Karpas-422 (cell line): ENCODE data around the gene STK11IP. TPM values are rescaled to one million over a fixed set of nuclear protein-coding genes. Genes with fewer than 3 reads are reported as not detected.
A peak's percentile ranks its signal among the peaks of the same experiment; 100 is the strongest.

ENCODE experiments used
- DNase-seq: peaks from one replicate; pipeline ENCODE4 v3.0.0-alpha.2; 2015
- H2AFZ ChIP-seq: fragments of 200-600 bp; sonication (generic); 2 replicates; pipeline ENCODE4 v1.6.1; 2014; ENCODE audit warnings: antibody characterized with exemption, low read length, mixed read lengths
- H3K27ac ChIP-seq: fragments of 200-600 bp; sonication (generic); 2 replicates; pipeline ENCODE4 v1.5.1; 2014; ENCODE audit warnings: mild to moderate bottlenecking, low read length, moderate library complexity
- H3K27me3 ChIP-seq: fragments of 200-600 bp; sonication (generic); 2 replicates; pipeline ENCODE4 v1.6.1; 2014; ENCODE audit warnings: low read length, mixed read lengths
- H3K36me3 ChIP-seq: fragments of 200-600 bp; sonication (generic); 2 replicates; pipeline ENCODE4 v1.6.1; 2014; ENCODE audit warnings: low read length, mixed read lengths; ENCODE audit not compliant: insufficient read depth
- H3K4me1 ChIP-seq: fragments of 200-600 bp; sonication (generic); 2 replicates; pipeline ENCODE4 v1.6.1; 2014; ENCODE audit warnings: mild to moderate bottlenecking, low read length, mixed read lengths
- H3K4me2 ChIP-seq: fragments of 200-600 bp; sonication (generic); 2 replicates; pipeline ENCODE4 v1.6.1; 2014; ENCODE audit warnings: low read length, low read depth, mild to moderate bottlenecking; ENCODE audit not compliant: poor library complexity, severe bottlenecking
- H3K4me3 ChIP-seq: fragments of 200-600 bp; sonication (generic); 2 replicates; pipeline ENCODE4 v1.5.1; 2014; ENCODE audit warnings: mild to moderate bottlenecking, antibody characterized with exemption, low read length, mixed read lengths
- H3K79me2 ChIP-seq: fragments of 200-600 bp; sonication (generic); 2 replicates; pipeline ENCODE4 v1.6.1; 2014; ENCODE audit warnings: mild to moderate bottlenecking, low read length, mixed read lengths
- H3K9ac ChIP-seq: fragments of 200-600 bp; sonication (generic); 2 replicates; pipeline ENCODE4 v1.6.0; 2014; ENCODE audit warnings: low read length
- H3K9me2 ChIP-seq: fragments of 200-600 bp; sonication (generic), shearing (Covaris generic); replicated peaks from 2 replicates; pipeline ENCODE4 v1.6.0; 2014; ENCODE audit warnings: mild to moderate bottlenecking, low read length, moderate library complexity; ENCODE audit not compliant: insufficient read depth
- H3K9me3 ChIP-seq: fragments of 300-700, 200-600 bp; sonication (generic); 2 replicates; pipeline ENCODE4 v1.6.1; 2014; ENCODE audit warnings: low read length, mixed read lengths
- H4K20me1 ChIP-seq: fragments of 200-600 bp; sonication (generic); 2 replicates; pipeline ENCODE4 v1.6.1; 2014; ENCODE audit warnings: mild to moderate bottlenecking, antibody characterized with exemption, low read length, low read depth; ENCODE audit not compliant: insufficient read depth
- total RNA-seq: library from RNA; depleted of rRNA; stranded (reverse); fragments of >200 nt; shearing (Covaris generic); gene quantifications from 2 replicates; pipeline ENCODE4 v1.2.3, GENCODE V29; 2014; ENCODE audit warnings: low replicate concordance; rRNA removed

Gene STK11IP
- total RNA-seq, result 19.8 and 24.0 TPM in 2 replicates

GRCh38 chr2:219597552-219598307 lies at the start of gene STK11IP:
Gene STK11IP (plus strand): TSS chr2:219597857. CDS start chr2:219598120, 263 bp downstream.
- Histone ChIP-seq H3K27ac (peak within 1 kb of the TSS; percentile 64), H2AFZ (peak within 1 kb of the TSS; percentile 58), H3K4me3 (peak within 1 kb of the TSS; percentile 69), H3K79me2 (peaks cover 11% of the 10 kb centered on the region), H3K9me2 (no peaks in the 10 kb centered on the region), H3K9ac (peak within 1 kb of the TSS; percentile 91), H3K36me3 (no peaks in the 10 kb centered on the region), H3K9me3 (no peaks in the 10 kb centered on the region), H3K4me2 (peak within 1 kb of the TSS; percentile 95), H3K27me3 (no peaks in the 10 kb centered on the region), H3K4me1 (peaks cover 21% of the 10 kb centered on the region), H4K20me1 (no peaks in the 10 kb centered on the region)
- peak; percentile 98 for DNase-seq

DNA sequence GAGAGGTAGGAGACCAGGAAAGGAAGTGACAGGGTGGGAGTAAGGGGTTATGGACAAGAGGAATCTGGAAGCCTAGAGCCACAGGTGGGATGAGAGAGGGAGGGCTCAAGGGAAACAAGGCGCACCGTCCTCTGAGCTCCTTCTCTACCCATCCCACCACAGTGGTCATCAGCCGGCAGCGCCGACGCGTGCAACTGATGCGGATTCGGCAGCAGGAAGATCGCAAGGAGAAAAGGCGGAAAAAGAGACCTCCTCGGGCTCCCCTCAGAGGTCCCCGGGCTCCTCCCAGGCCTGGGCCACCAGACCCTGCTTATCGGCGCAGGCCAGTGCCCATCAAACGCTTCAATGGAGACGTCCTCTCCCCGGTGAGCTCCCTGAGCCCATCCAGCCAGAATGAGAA lies 48.7 kb upstream of the STK11IP start:
- H3K36me3 ChIP-seq, result no peaks in the 10 kb centered on the region
- H2AFZ ChIP-seq, result no peak overlapping the region
- H3K4me1 ChIP-seq, result peaks cover 8% of the 10 kb centered on the region
- DNase-seq, result no peak
- H3K9ac ChIP-seq, result no peak overlapping the region
- no peak overlapping the region for H3K4me3 ChIP-seq
- no peaks in the 10 kb centered on the region for H3K9me3 ChIP-seq
- no peaks in the 10 kb centered on the region for H3K9me2 ChIP-seq
- 0 out of 2 replicates have a peak, but pooled peaks cover 3% of the 10 kb centered on the region for H4K20me1 ChIP-seq
- no peak overlapping the region for H3K27ac ChIP-seq
- no peaks in the 10 kb centered on the region for H3K79me2 ChIP-seq
- H3K27me3 ChIP-seq, result no peaks in the 10 kb centered on the region
- no peak overlapping the region for H3K4me2 ChIP-seq

DNA sequence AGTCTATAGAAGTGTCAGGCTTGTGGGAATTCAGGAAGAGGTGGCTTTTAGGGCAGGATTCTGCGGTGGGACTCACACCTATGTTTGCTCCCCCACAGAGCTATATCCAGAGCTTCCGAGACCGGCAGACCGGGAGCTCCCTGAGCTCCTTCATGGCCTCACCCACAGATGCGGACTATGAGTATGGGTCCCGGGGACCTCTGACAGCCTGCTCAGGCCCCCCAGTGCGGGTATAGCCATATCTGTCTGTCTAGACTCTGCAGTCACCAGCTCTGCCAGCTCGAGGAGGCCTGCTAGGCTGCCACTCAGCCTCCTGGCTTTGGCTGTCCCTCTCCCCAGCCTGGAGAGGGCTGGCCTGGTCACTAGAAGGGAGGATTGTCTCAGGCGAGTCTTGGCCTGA lies 48.0 kb upstream of the STK11IP start:
- no peak overlapping the region for H3K4me2 ChIP-seq
- H3K79me2 ChIP-seq, result no peaks in the 10 kb centered on the region
- H3K27me3 ChIP-seq, result no peaks in the 10 kb centered on the region
- H3K9me2 ChIP-seq, result no peaks in the 10 kb centered on the region
- H4K20me1 ChIP-seq, result 0 out of 2 replicates have a peak, but pooled peaks cover 1% of the 10 kb centered on the region
- no peaks in the 10 kb centered on the region for H3K9me3 ChIP-seq
- H3K36me3 ChIP-seq, result no peaks in the 10 kb centered on the region
- DNase-seq, result no peak
- H3K4me1 ChIP-seq, result peaks cover 1% of the 10 kb centered on the region
- no peak overlapping the region for H3K27ac ChIP-seq
- H3K4me3 ChIP-seq, result no peak overlapping the region
- H3K9ac ChIP-seq, result no peak overlapping the region
- H2AFZ ChIP-seq, result no peak overlapping the region

GRCh38 chr2:219551441-219552381 lies 45.9 kb upstream of the STK11IP start:
- Histone ChIP-seq H3K4me2 (no peak overlapping the region), H3K9me2 (no peaks in the 10 kb centered on the region), H3K79me2 (no peaks in the 10 kb centered on the region), H3K9me3 (no peaks in the 10 kb centered on the region), H3K36me3 (no peaks in the 10 kb centered on the region), H4K20me1 (no peaks in the 10 kb centered on the region), H3K27ac (no peak overlapping the region), H2AFZ (no peak overlapping the region), H3K27me3 (no peaks in the 10 kb centered on the region), H3K4me3 (no peak overlapping the region), H3K9ac (no peak overlapping the region), H3K4me1 (no peaks in the 10 kb centered on the region)
- DNase-seq, result no peak

- Histone ChIP-seq H3K9ac (no peak overlapping the region), H4K20me1 (no peaks in the 10 kb centered on the region)
Observed at GRCh38 chr2:219552382-219553167, 45.1 kb upstream of the STK11IP start.

GRCh38 chr2:219553168-219553417 lies 44.6 kb upstream of the STK11IP start:
- Histone ChIP-seq H3K9me2 (no peaks in the 10 kb centered on the region), H2AFZ (no peak overlapping the region), H3K27me3 (no peaks in the 10 kb centered on the region), H3K27ac (no peak overlapping the region), H3K4me3 (no peak overlapping the region), H3K36me3 (no peaks in the 10 kb centered on the region), H3K4me2 (no peak overlapping the region), H3K4me1 (no peaks in the 10 kb centered on the region), H3K79me2 (no peaks in the 10 kb centered on the region), H4K20me1 (no peaks in the 10 kb centered on the region), H3K9ac (no peak overlapping the region), H3K9me3 (no peaks in the 10 kb centered on the region)
- no peak for DNase-seq

More at GRCh38 chr2:219552382-219553167, 45.1 kb upstream of the STK11IP start:
- H3K9me2 ChIP-seq, result no peaks in the 10 kb centered on the region
- H3K27me3 ChIP-seq, result no peaks in the 10 kb centered on the region
- DNase-seq, result no peak
- H3K4me2 ChIP-seq, result no peak overlapping the region
- H3K27ac ChIP-seq, result no peak overlapping the region
- no peak overlapping the region for H3K4me3 ChIP-seq
- H2AFZ ChIP-seq, result no peak overlapping the region
- H3K79me2 ChIP-seq, result no peaks in the 10 kb centered on the region
- H3K9me3 ChIP-seq, result no peaks in the 10 kb centered on the region
- no peaks in the 10 kb centered on the region for H3K4me1 ChIP-seq
- no peaks in the 10 kb centered on the region for H3K36me3 ChIP-seq

GRCh38 chr2:219553463-219553963 lies 44.1 kb upstream of the STK11IP start:
- no peak for DNase-seq
- Histone ChIP-seq H4K20me1 (no peaks in the 10 kb centered on the region), H3K4me2 (no peak overlapping the region), H3K27ac (no peak overlapping the region), H2AFZ (no peak overlapping the region), H3K9ac (no peak overlapping the region), H3K79me2 (no peaks in the 10 kb centered on the region), H3K9me3 (no peaks in the 10 kb centered on the region), H3K9me2 (no peaks in the 10 kb centered on the region), H3K4me3 (no peak overlapping the region), H3K4me1 (no peaks in the 10 kb centered on the region), H3K27me3 (no peaks in the 10 kb centered on the region), H3K36me3 (no peaks in the 10 kb centered on the region)
